Measurements from ENCODE around the gene OLR1.

Gene OLR1

GRCh38 chr12:10131111-10131690, 40.7 kb downstream of the OLR1 start:
- H3K27ac ChIP-seq (ENCODE audit: insufficient read depth, low read length, poor library complexity, severe bottlenecking): no peak overlapping the region

GRCh38 chr12:10130042-10130441, 41.9 kb downstream of the OLR1 start, which contains the start of gene CLEC7A:
CLEC7A (minus strand) TSS chr12:10130199; CDS start chr12:10130082, 117 bp downstream.
- Histone ChIP-seq H3K4me1 (ENCODE audit: control insufficient read depth, insufficient read depth, low read length, poor library complexity, severe bottlenecking) (no peaks in the 10 kb centered on the region), H3K4me3 (ENCODE audit: insufficient read depth, low read depth, low read length, poor library complexity, severe bottlenecking) (no peak within 1 kb of the TSS), H3K27me3 (replicated peaks; ENCODE audit: control insufficient read depth, insufficient read depth, low read length, poor library complexity, severe bottlenecking) (no peaks in the 10 kb centered on the region), H3K27ac (ENCODE audit: insufficient read depth, low read length, poor library complexity, severe bottlenecking) (no peak within 1 kb of the TSS), H3K9me3 (ENCODE audit: control insufficient read depth, low read length) (no peaks in the 10 kb centered on the region), H3K36me3 (ENCODE audit: control insufficient read depth, insufficient read depth, low read length) (no peaks in the 10 kb centered on the region)
- no peak for DNase-seq

More at GRCh38 chr12:10131111-10131690, 40.7 kb downstream of the OLR1 start:
- no peaks in the 10 kb centered on the region for H3K27me3 ChIP-seq (replicated peaks; ENCODE audit: control insufficient read depth, insufficient read depth, low read length, poor library complexity, severe bottlenecking)
- no peak overlapping the region for H3K4me3 ChIP-seq (ENCODE audit: insufficient read depth, low read depth, low read length, poor library complexity, severe bottlenecking)
- H3K36me3 ChIP-seq (ENCODE audit: control insufficient read depth, insufficient read depth, low read length): no peaks in the 10 kb centered on the region
- DNase-seq: no peak
- no peaks in the 10 kb centered on the region for H3K9me3 ChIP-seq (ENCODE audit: control insufficient read depth, low read length)
- no peaks in the 10 kb centered on the region for H3K4me1 ChIP-seq (ENCODE audit: control insufficient read depth, insufficient read depth, low read length, poor library complexity, severe bottlenecking)

GRCh38 chr12:10128687-10129086, 43.2 kb downstream of the OLR1 start:
- Histone ChIP-seq H3K27ac (ENCODE audit: insufficient read depth, low read length, poor library complexity, severe bottlenecking) (no peak overlapping the region), H3K36me3 (ENCODE audit: control insufficient read depth, insufficient read depth, low read length) (no peaks in the 10 kb centered on the region), H3K4me3 (ENCODE audit: insufficient read depth, low read depth, low read length, poor library complexity, severe bottlenecking) (no peak overlapping the region), H3K27me3 (replicated peaks; ENCODE audit: control insufficient read depth, insufficient read depth, low read length, poor library complexity, severe bottlenecking) (no peaks in the 10 kb centered on the region), H3K4me1 (ENCODE audit: control insufficient read depth, insufficient read depth, low read length, poor library complexity, severe bottlenecking) (no peaks in the 10 kb centered on the region), H3K9me3 (ENCODE audit: control insufficient read depth, low read length) (no peaks in the 10 kb centered on the region)
- DNase-seq: no peak

GRCh38 chr12:10126413-10126812, 45.5 kb downstream of the OLR1 start:
- no peak overlapping the region for H3K4me3 ChIP-seq (ENCODE audit: insufficient read depth, low read depth, low read length, poor library complexity, severe bottlenecking)
- H3K27me3 ChIP-seq (replicated peaks; ENCODE audit: control insufficient read depth, insufficient read depth, low read length, poor library complexity, severe bottlenecking): no peaks in the 10 kb centered on the region
- H3K9me3 ChIP-seq (ENCODE audit: control insufficient read depth, low read length): no peaks in the 10 kb centered on the region
- no peaks in the 10 kb centered on the region for H3K4me1 ChIP-seq (ENCODE audit: control insufficient read depth, insufficient read depth, low read length, poor library complexity, severe bottlenecking)
- no peaks in the 10 kb centered on the region for H3K36me3 ChIP-seq (ENCODE audit: control insufficient read depth, insufficient read depth, low read length)
- DNase-seq: no peak
- no peak overlapping the region for H3K27ac ChIP-seq (ENCODE audit: insufficient read depth, low read length, poor library complexity, severe bottlenecking)

GRCh38 chr12:10122689-10123088, 49.2 kb downstream of the OLR1 start:
- no peak for DNase-seq
- Histone ChIP-seq H3K27ac (ENCODE audit: insufficient read depth, low read length, poor library complexity, severe bottlenecking) (no peak overlapping the region), H3K9me3 (ENCODE audit: control insufficient read depth, low read length) (no peaks in the 10 kb centered on the region), H3K4me1 (ENCODE audit: control insufficient read depth, insufficient read depth, low read length, poor library complexity, severe bottlenecking) (no peaks in the 10 kb centered on the region), H3K4me3 (ENCODE audit: insufficient read depth, low read depth, low read length, poor library complexity, severe bottlenecking) (no peak overlapping the region), H3K27me3 (replicated peaks; ENCODE audit: control insufficient read depth, insufficient read depth, low read length, poor library complexity, severe bottlenecking) (no peaks in the 10 kb centered on the region), H3K36me3 (ENCODE audit: control insufficient read depth, insufficient read depth, low read length) (no peaks in the 10 kb centered on the region)

- no peaks in the 10 kb centered on the region for H3K36me3 ChIP-seq (ENCODE audit: control insufficient read depth, insufficient read depth, low read length)
- DNase-seq: no peak
- H3K4me3 ChIP-seq (ENCODE audit: insufficient read depth, low read depth, low read length, poor library complexity, severe bottlenecking): no peak overlapping the region
Observed at GRCh38 chr12:10121278-10121677, 50.7 kb downstream of the OLR1 start.

GRCh38 chr12:10119066-10119465, 52.9 kb downstream of the OLR1 start:
- Histone ChIP-seq H3K9me3 (ENCODE audit: control insufficient read depth, low read length) (no peaks in the 10 kb centered on the region), H3K4me1 (ENCODE audit: control insufficient read depth, insufficient read depth, low read length, poor library complexity, severe bottlenecking) (no peaks in the 10 kb centered on the region), H3K4me3 (ENCODE audit: insufficient read depth, low read depth, low read length, poor library complexity, severe bottlenecking) (no peak overlapping the region), H3K27ac (ENCODE audit: insufficient read depth, low read length, poor library complexity, severe bottlenecking) (no peak overlapping the region), H3K36me3 (ENCODE audit: control insufficient read depth, insufficient read depth, low read length) (no peaks in the 10 kb centered on the region), H3K27me3 (replicated peaks; ENCODE audit: control insufficient read depth, insufficient read depth, low read length, poor library complexity, severe bottlenecking) (no peaks in the 10 kb centered on the region)
- DNase-seq: no peak

More at GRCh38 chr12:10121278-10121677, 50.7 kb downstream of the OLR1 start:
- Histone ChIP-seq H3K27ac (ENCODE audit: insufficient read depth, low read length, poor library complexity, severe bottlenecking) (no peak overlapping the region), H3K27me3 (replicated peaks; ENCODE audit: control insufficient read depth, insufficient read depth, low read length, poor library complexity, severe bottlenecking) (no peaks in the 10 kb centered on the region), H3K9me3 (ENCODE audit: control insufficient read depth, low read length) (no peaks in the 10 kb centered on the region), H3K4me1 (ENCODE audit: control insufficient read depth, insufficient read depth, low read length, poor library complexity, severe bottlenecking) (no peaks in the 10 kb centered on the region)

GRCh38 chr12:10115890-10116289, 56.0 kb downstream of the OLR1 start:
- H3K27me3 ChIP-seq (replicated peaks; ENCODE audit: control insufficient read depth, insufficient read depth, low read length, poor library complexity, severe bottlenecking): no peaks in the 10 kb centered on the region
- no peaks in the 10 kb centered on the region for H3K36me3 ChIP-seq (ENCODE audit: control insufficient read depth, insufficient read depth, low read length)
- no peaks in the 10 kb centered on the region for H3K9me3 ChIP-seq (ENCODE audit: control insufficient read depth, low read length)
- H3K4me1 ChIP-seq (ENCODE audit: control insufficient read depth, insufficient read depth, low read length, poor library complexity, severe bottlenecking): no peaks in the 10 kb centered on the region
- DNase-seq: no peak
- H3K4me3 ChIP-seq (ENCODE audit: insufficient read depth, low read depth, low read length, poor library complexity, severe bottlenecking): no peak overlapping the region
- no peak overlapping the region for H3K27ac ChIP-seq (ENCODE audit: insufficient read depth, low read length, poor library complexity, severe bottlenecking)

GRCh38 chr12:10115311-10115710, 56.6 kb downstream of the OLR1 start:
- H3K9me3 ChIP-seq (ENCODE audit: control insufficient read depth, low read length): no peaks in the 10 kb centered on the region
- H3K4me3 ChIP-seq (ENCODE audit: insufficient read depth, low read depth, low read length, poor library complexity, severe bottlenecking): no peak overlapping the region
- no peaks in the 10 kb centered on the region for H3K4me1 ChIP-seq (ENCODE audit: control insufficient read depth, insufficient read depth, low read length, poor library complexity, severe bottlenecking)
- DNase-seq: no peak
- H3K36me3 ChIP-seq (ENCODE audit: control insufficient read depth, insufficient read depth, low read length): no peaks in the 10 kb centered on the region
- no peak overlapping the region for H3K27ac ChIP-seq (ENCODE audit: insufficient read depth, low read length, poor library complexity, severe bottlenecking)
- no peaks in the 10 kb centered on the region for H3K27me3 ChIP-seq (replicated peaks; ENCODE audit: control insufficient read depth, insufficient read depth, low read length, poor library complexity, severe bottlenecking)

- Histone ChIP-seq H3K27ac (ENCODE audit: insufficient read depth, low read length, poor library complexity, severe bottlenecking) (no peak overlapping the region), H3K27me3 (replicated peaks; ENCODE audit: control insufficient read depth, insufficient read depth, low read length, poor library complexity, severe bottlenecking) (no peaks in the 10 kb centered on the region), H3K36me3 (ENCODE audit: control insufficient read depth, insufficient read depth, low read length) (no peaks in the 10 kb centered on the region), H3K4me3 (ENCODE audit: insufficient read depth, low read depth, low read length, poor library complexity, severe bottlenecking) (no peak overlapping the region), H3K9me3 (ENCODE audit: control insufficient read depth, low read length) (no peaks in the 10 kb centered on the region), H3K4me1 (ENCODE audit: control insufficient read depth, insufficient read depth, low read length, poor library complexity, severe bottlenecking) (no peaks in the 10 kb centered on the region)
- DNase-seq: no peak
Observed at GRCh38 chr12:10113920-10114319, 58.0 kb downstream of the OLR1 start.

Measured in effector memory CD4-positive, alpha-beta T cell (primary cell).